ENCODE data around the gene GPR160.
"Not testable (repeated sequence)": the region's sequence is repeated elsewhere in the genome, so short reads cannot be mapped to it uniquely, and the experiment has no call there.

Gene GPR160

DNA sequence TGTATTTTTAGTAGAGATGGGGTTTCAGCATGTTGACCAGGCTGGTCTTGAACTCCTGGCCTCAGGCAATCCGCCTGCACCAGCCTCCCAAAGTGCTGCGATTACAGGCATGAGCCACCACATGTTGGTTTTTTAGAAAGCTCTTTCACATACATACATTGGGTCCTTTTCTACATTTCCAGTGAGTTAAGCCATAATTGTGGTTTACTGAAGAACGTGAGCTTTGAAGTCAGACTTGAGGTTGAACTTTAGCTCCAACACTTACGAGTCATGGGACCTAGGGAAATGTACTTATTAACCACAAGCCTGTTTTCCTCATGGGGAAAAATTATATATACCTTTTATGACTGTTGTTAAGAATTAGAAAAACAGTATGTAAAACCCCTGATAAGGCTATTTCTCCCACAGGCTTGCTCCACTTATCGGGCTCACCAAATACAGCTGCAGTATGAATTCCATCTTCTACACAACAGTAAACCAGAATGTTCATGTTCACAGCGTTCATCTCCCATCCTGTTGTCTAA lies 39.0 kb downstream of the GPR160 start:
- DNase-seq, result no peak

DNA sequence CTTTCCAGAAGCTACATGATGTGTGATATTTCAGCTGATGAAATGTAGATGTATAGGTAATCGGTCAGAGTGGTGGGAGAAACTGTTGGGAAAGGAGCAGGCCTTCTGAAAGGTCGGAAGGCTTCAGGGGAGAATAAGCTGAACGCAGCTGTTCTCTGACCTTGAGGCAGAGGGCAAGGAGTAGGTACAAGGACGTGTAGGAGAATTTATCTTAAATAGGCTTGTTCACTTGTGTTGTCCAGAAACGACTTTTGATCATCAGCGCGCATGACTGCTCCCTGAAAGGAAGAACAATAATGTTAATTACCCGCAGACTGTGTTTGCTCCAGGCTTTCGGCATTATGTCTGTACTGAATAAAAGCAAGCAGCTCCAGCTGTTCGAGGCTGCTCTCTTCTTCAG lies 39.6 kb downstream of the GPR160 start:
- no peak for DNase-seq

DNA sequence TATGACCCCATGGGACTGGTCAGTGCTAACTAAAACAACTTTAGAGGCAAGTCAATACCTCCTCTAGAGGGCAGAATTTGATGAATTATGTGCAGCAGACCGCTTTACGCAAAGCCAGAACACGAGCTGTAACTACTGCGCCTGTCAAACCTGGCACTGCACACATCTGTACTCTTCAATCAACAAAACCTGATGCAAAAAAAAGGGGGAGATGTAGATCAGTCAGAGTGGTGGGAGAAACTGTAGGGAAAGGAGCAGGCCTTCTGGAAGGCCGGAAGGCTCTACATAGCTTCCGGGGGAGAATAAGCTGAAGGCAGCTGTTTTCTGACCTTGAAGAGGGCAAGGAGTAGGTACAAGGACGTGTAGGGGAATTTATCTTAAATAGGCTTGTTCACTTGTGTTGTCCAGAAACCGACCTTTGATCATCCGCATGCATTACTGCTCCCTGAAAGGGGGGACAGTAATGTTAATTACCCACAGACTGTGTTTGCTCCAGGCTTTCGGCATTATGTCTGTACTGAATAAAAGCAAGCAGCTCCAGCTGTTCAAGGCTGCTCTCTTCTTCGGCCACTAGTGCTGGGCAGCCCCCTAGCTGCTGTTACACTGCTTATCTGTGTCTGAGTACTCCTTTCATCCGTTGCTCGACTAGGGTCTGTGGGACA lies 41.0 kb downstream of the GPR160 start:
- DNase-seq, result no peak

DNA sequence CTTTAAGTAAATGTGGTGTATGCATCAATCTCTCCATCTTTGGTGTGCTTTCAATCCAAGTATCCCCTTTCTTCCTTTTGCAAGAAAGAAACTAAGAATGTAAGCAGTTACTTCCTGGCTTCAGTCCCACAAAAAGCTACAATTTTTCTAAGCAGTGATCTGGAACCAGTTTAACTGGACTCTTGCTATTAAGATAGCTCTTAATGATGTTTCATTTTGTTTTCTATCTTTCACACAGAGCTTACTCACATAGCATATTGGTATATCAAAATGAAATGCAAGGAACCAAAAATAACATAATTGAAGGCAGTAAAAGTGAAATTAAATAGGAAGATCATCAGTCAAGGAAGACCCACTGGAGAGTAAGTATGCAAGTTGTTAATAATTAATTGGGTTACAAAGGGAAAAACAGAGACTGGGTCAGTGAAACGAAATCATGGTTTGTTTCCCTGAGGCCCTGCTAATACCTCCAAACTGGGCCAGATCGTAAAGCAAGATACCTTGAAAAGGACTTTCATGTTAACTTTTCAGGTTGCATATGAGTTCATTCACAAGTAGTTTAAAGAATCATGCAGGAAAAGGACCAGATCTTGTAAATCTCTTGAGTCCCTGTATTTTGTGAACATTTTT lies 41.9 kb downstream of the GPR160 start:
- no peak for DNase-seq

DNA sequence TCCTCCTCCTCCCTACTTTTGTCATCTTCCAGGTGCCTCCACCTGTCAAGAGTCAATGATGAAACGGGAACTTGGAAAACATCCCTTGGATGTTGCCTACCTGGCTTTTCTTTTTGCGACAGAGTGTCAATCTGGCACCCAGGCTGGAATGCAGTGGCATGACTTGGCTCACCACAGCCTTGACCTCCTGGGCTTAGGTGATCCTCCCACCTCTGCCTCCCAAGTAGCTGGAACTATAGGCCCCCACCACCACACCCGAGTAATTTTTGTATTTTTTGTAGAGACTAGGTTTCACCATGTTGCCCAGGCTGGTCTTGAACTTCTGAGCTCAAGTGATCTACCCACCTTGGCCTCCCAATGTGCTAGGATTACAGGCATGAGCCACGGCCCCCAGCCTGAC lies 42.8 kb downstream of the GPR160 start:
- DNase-seq, result no peak

DNA sequence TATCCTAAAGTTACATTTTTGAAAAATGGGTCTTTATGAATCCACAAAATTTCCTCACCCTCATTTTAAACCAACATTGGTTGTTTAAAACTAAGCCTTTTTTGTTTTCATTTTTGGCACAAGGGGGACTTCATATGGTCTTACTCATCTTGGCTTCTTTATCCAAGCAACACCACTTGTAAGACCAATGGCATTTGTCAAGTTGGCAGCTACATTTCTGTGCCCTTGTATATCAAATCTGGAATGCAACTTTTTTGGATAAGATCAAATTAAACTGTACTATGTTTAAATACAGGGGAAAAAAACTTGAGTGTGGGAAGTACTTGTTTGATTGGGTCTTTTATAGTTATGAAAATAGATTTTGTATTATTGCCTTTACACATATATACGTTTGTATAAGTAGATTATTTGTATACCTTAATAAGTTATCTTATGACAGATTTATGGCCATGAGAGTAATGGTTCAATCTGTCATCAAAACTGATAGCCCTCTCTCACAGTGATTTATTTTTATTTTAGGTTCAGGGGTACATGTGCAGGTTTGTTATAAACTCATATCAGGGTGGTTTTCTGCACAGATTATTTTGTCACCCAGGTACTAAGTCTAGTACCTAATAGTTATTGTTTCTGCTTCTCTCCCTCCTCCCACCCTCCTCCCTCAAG lies 43.4 kb downstream of the GPR160 start:
- DNase-seq, result no peak

DNA sequence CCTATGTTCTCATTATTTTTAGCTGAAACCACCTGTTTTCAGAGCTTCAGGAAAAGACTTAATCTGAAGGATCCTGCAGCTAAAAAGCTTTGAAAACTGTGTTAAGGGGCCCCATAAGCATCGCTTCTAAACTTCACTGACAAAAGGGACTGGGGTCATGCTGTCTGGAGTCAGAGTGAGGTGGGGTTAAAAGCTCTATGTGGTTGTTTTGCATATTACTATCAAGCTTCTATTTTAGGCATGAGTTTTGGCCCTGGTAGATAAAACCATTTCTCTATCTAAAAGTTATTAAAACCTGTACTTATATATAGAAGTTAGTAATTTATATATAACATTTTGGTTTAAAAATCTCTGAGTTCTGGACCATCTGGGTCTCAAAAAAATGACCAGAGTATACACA lies 45.5 kb downstream of the GPR160 start:
- DNase-seq, result no peak

DNA sequence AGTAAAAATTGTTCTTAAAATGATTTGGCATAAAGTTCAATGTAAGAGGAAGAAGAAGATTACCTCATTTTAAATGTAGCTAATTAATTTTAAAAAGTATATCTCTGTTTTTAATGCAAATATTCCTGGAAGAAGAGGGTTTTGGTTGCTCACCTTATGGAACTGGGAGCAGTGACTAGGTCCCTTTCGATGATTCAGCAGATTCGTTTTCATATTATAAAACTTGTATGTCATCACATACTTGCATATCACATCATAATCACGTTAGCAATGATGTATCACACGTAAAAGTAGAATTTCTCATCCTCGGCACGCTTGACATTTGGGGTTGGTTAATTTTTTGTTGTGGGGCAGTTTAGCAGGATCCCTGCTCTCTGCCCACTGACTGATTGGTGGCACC lies 47.6 kb downstream of the GPR160 start:
- DNase-seq, result no peak

DNA sequence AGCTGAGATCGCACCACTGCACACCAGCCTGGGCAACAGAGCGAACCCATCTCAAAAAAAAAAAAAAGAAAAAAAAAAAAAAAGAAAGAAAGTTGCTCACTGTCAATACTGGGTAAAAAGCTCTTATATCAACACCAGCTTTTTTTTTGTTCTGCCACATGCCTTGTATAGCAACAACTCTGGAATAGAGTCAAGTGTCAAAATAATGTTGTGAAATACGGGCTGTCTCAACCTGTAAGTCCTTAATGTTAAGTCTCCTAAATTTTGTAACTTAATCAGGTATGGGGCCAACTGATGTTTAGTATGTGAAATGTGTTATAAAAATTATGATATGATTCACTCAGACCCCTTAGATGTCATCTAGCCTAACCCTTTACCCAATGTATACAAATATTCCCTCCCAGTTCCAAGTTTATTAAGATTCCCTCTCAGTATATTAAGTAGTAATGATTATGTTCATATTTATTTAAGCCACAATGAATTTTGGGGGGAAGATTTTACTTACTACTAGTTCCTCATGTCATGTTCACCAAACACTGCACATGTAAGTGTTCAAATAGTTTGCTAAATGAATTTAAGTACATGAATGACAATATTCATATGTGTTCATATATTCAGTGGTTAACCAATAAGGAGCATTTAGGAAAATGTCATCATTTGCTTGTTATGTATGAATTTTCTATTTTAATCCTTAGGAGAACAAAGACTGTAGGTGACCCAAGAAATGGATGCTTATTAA lies 52.2 kb downstream of the GPR160 start:
- DNase-seq, result no peak

DNA sequence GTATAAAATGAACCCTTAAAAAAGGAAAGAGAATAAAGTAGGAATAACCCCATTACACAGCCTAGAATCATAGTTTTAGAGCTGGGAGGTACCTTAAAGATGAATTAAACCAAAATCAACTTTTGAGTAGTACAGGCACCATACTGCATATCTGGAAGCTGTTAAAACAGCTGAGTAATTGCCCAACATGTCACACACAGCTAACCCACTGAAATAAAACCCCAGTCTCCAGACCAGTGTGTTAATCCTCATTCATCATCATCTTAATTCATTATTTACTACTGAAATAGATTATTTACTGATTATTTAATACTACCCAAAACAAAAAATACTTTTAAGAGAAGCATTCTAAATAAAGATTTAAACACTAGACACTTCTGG lies 52.8 kb downstream of the GPR160 start:
- no peak for DNase-seq

DNA sequence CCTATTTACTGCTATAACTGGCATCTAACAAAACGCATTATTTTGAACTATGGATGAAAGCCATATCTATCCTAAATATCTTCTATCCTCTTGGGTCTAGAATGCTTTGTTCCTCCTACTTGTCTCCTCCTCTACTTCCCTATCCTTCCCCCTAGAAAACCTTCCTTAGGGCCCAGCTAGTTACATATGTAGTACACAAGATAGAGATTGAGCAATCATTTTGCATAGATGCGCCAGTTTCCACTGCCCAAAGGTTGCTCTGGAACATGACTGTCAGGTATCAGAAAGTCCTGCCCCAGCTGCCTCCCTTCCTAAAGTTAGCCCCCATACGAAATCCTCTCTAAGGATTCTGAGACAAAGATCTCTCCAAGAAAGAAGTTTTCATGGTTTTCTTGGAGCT lies 55.1 kb downstream of the GPR160 start:
- no peak for DNase-seq

DNA sequence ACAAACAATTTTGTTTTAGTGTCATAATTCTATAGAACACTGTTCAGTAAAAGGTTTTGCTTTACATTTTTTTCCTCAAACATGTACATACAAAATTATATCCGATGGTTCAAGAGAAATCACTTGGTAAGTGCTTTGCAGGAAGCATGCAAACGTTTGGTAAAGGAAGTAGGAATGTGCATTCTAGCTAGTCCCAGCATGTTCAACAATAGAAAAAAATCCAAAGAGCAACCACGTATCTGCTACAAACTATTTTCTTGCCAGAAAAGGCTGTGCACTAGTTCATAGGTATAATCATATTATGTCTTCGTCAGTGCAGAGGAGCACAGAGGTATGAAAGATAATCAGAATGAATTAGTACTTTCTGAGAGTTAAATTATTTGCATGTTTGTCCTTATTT lies 58.0 kb downstream of the GPR160 start:
- no peak for DNase-seq

DNA sequence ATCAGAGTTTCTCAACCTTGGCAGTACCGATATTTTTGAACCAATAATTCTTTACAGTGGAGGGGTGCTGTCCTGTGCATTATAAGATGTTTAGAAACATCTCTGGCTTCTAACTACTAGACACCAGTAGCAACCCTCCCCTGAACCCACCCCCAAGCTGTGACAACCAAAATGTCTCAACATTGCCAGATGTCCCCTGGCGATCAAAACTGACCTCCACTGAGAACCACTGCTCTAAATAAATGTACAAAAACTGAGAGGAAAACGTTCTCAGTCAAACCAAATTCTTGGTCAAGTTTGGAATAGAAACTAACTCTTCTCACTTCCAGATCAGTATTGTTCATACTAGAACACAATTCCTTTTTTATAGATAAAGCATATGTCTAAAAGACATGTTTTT lies 58.5 kb downstream of the GPR160 start:
- no peak for DNase-seq

DNA sequence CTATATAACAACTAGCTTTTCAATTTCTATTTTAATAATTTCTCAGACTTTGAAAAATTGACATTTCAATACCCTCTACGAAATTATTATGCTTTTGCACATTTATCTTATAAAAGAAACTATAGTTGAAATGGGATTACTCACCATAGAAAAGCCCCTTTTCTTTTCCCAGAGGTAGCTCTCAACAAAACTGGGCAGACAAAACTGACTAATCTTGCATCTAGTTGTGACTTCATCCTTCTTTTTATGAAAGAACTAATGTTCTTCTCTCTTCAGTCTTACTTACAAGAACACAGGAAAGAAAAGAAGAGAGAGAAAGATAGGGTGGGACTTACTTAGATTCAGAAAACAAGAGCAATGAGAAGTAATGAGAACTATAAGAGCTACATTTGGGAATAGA lies 61.0 kb downstream of the GPR160 start:
- no peak for DNase-seq

DNA sequence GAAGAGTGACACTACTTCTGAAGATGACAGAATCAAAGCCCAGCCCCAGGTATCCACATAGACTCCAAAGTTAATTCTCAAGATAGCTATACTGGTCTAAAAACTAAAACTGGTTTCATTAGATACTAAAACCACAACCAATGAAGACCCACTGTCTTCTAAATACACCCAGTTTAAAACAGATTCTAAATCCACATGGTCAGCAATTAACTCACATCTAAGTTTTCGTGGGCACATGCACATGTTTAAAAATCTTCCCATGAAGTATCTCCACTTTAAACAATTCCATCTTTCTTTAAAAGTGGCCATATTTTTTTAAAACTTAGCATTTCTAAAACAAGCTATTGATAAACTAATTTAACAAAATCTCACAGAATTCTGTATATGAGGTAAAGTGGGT lies 63.1 kb downstream of the GPR160 start:
- no peak for DNase-seq

DNA sequence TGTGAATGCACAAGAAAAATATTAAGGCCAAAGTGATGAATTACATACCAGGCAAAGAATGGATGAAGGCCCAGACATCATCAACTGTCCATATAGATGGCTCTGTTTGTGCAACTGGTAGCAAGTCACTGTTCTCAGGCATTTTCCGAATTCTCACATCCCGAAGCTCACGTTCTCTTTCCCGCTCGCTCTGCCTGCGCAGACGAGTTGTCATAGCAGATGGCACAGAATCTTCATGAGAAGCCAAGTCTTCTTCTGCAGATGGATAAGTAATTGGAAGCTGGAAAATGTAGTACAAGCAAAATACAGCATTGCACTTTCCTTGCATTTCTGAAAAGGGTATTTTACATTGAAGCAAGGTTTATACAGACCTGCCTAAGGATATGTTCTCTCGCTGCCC lies 64.6 kb downstream of the GPR160 start:
- DNase-seq, result no peak

DNA sequence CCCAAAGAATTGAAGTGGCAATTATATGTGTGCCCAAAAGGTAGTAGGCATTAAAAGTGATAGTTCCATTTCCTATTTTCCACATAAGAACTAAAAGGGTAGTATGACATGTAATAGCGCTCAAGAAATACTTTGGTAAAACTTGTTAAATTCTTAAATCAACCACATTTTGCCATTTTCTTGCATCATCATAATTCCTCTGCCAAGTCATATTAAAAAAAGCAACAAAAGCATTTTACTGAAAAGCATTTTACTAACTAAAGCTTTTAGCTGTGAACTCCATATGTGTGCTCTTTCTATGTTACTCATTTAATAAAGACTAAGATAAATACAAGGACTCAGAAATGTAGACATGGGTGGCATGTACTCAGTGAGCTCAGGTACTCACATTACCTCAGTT lies 70.1 kb downstream of the GPR160 start:
- no peak for DNase-seq

DNA sequence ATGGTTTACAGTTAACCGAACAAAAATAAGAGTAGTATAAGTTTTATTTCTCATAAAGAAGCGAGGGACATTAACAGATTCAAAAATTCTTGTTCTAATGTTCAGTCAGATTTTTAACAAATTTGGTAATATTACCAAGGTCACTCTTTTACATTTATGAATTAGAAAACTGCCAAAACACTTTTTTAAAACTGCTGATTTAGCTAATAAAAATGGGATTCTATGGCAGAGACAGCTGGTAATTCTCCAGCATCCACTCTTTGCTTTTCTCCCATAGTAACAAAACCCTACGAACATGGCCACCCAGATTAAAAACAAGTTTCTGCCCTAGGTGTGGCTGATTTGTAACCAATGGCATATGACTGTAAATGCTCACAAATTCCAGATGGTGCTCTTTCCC lies 71.2 kb downstream of the GPR160 start:
- DNase-seq, result no peak

DNA sequence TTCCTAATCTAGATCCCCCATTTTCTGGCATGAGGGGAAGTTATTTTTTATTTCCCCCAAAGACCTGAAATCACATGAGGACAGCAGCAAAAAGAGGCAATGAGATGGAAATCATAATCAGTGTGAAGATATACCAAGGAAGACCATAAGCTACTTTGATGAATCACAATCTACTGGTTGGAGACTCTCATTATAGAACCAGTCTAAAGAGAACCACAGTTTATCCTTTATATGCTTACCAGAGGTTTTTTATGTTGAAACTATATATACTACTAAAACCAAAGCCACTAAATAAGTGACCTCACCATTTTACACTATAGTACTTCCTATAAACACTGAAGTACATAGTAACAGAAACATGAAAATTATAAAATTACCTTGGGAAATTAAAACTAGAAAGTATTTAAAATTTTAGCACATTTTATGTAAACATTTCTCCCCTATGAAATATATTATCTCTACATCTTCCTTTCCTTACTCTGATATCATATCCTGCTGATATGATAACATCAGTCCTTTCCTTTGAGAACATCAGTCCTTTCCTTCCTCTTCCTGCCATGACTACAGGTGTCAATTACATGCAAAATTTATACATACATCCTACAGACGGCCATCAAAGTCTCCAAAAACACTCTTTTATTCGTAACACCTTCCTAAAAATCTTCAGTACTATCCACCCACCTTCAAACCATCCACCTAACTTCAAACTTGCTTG lies 71.9 kb downstream of the GPR160 start:
- no peak for DNase-seq

DNA sequence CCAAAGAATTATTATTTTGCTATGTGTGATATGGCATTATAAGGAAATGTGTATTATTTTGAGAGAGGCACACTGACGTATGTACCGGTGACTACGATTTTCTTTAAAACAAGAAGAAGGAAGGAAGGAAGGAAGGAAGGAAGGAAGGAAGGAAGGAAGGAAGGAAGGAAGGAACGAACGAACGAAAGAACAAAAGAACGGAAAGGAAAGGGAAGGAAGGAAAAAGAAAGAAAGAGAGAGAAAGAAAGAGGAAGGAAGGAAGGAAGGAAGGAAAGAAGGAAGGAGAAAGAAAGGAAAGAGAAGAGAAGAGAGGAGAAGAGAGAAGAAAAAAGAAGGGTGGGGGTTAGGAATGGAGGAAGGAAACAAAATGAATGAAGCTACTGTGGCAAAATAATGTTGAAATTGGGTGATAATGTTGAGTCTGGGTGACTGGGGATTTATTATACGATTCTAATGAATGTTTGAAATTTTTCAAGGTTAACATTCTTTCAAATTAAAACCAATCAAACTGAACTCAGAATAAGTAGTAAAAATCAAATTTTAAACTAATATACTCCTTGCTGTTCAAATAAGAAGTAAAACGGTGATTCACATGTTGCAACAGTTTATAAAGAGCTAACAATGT lies 73.5 kb downstream of the GPR160 start:
- DNase-seq, result no peak

DNA sequence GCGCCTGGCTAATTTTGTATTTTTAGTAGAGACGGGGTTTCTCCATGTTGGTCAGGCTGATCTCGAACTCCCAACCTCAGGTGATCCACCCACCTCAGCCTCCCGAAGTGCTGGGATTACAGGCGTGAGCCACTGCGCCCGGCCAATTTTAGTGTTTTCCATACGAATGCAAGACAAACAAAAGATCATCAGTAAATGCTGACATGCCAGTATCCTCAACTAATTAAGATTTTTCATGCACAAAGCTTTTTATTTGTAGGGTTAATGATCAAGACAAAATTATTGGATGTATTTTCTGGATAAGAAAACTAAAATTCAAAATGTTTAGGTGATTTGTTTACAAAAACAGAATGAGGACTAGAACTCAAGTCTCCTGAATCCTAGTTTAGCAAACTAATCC lies 76.4 kb downstream of the GPR160 start:
- DNase-seq, result not testable (repeated sequence)

DNA sequence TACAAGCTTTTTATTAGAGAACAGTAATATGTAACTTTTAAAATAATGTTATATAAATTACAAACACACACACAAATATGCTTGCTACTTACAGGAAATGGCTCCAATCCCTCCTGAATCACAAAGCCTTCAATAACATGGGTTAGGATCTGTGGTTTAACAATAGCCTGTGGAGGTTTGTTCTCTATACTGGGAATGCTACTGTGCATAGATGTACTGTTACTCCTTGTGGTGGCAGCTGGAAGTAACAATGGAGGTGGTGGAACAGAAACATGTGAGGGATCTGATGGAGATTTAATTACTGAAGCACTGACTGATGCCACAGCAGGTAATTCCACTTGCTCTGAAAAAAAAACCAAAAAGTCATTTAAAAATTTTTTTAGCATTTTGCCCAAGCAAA lies 79.3 kb downstream of the GPR160 start:
- no peak for DNase-seq

Measured in NCI-H1694 treated with DMSO at 0.1 percent for 48 hours (cell line).